Measurements from ENCODE around the gene CYSLTR2. TPM values are rescaled to one million over a fixed set of nuclear protein-coding genes. Genes with fewer than 3 reads are reported as not detected.

CYSLTR2 gene
- total RNA-seq, 1 donor from 2014 or later: 7.6 TPM

DNA sequence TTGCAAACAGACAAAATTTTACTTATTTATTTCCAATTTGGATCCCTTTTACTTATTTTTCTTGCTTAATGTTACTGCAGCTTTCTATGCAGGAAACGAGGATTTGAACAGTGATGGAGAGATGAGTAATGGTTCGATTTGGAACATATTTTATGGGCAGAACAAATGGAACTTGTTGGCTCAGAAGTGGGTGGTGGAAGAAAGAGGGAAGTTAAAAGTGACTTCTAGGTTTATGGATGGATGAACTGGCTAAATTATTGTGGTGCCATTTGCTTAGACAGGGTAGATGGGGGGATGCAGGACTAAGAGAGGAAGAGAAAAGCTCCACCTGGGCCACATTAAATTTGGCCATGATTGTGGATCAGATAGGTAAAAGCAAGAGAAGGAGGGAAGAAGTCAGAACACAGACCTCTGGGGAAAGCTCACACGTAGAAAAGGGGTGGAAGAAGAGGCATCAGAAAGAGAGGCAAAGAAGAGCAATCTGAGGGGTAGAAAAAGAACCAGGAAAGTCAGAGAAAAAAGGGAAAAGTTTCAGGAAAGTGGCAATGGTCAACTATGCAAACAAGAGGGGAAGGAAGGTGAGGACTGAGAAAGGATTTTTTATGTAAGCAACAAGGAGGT is 768 bp upstream of the CYSLTR2 start:
- DNase-seq: no peak
- H3K4me1 ChIP-seq: peaks cover 16% of the 10 kb centered on the region
- peak overlapping the region; percentile 57 for H3K4me3 ChIP-seq
- H3K27me3 ChIP-seq (ENCODE audit: low read depth): peaks cover 12% of the 10 kb centered on the region
- intact Hi-C loops (cut with micrococcal nuclease): no loop called here
- H3K27ac ChIP-seq (replicated peaks): peak overlapping the region; percentile 82
- H3K9me3 ChIP-seq (replicated peaks): no peaks in the 10 kb centered on the region
- TF ChIP-seq, protein P1, sequence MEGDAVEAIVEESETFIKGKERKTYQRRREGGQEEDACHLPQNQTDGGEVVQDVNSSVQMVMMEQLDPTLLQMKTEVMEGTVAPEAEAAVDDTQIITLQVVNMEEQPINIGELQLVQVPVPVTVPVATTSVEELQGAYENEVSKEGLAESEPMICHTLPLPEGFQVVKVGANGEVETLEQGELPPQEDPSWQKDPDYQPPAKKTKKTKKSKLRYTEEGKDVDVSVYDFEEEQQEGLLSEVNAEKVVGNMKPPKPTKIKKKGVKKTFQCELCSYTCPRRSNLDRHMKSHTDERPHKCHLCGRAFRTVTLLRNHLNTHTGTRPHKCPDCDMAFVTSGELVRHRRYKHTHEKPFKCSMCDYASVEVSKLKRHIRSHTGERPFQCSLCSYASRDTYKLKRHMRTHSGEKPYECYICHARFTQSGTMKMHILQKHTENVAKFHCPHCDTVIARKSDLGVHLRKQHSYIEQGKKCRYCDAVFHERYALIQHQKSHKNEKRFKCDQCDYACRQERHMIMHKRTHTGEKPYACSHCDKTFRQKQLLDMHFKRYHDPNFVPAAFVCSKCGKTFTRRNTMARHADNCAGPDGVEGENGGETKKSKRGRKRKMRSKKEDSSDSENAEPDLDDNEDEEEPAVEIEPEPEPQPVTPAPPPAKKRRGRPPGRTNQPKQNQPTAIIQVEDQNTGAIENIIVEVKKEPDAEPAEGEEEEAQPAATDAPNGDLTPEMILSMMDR (IDR thresholded peaks at IDR 0.05; ENCODE audit: borderline replicate concordance): no peak
- H3K36me3 ChIP-seq: no peaks in the 10 kb centered on the region

DNA sequence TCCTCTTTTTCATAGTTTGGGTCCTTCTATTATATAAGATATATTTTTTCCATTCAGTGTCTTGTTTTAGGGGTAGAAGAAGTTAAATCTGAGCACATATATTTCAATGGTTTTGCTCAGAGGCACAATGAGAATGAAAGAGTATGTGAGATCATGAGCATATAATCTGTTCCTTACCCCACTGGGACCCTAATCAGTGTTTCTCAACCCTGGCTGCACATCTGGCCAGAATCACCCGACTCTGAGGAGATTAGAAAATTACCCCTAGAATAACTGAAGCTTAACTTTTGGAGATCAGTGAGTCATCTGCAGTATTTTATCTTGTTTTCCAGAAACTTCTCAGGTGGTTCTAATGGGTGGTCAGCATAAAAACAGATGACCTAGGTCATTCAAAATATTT is 782 bp downstream of the CYSLTR2 start:
- H3K27ac ChIP-seq (replicated peaks): peak overlapping the region; percentile 82
- no peaks in the 10 kb centered on the region for H3K36me3 ChIP-seq
- peak overlapping the region; percentile 57 for H3K4me3 ChIP-seq
- H3K27me3 ChIP-seq (ENCODE audit: low read depth): peaks cover 12% of the 10 kb centered on the region
- DNase-seq: no peak
- H3K4me1 ChIP-seq: peaks cover 22% of the 10 kb centered on the region
- no peaks in the 10 kb centered on the region for H3K9me3 ChIP-seq (replicated peaks)
- TF ChIP-seq, protein P1 (IDR thresholded peaks at IDR 0.05; ENCODE audit: borderline replicate concordance): no peak
- intact Hi-C loops (cut with micrococcal nuclease): no loop called here

DNA sequence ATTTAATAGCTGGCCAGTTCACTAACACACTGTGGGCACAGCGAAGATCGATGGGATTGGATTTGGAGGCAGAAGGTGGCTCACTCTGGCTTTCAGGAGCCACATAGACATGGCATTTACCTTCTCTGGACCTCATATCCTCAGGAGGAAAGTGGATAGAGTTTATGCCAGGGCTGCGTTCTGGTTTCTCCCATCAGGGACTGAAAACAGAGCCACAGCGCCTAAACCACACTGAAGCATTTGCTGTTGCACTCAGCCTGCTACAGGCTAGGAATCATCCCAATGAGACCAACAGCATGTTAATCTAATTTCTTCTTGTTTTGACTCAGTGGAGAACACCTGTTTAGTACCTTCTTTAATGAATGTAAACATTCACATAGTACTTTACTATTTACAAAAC is 1.6 kb downstream of the CYSLTR2 start:
- no peaks in the 10 kb centered on the region for H3K36me3 ChIP-seq
- TF ChIP-seq, protein P1 (IDR thresholded peaks at IDR 0.05; ENCODE audit: borderline replicate concordance): no peak
- H3K27ac ChIP-seq (replicated peaks): peak overlapping the region; percentile 82
- peaks cover 12% of the 10 kb centered on the region for H3K27me3 ChIP-seq (ENCODE audit: low read depth)
- intact Hi-C loops (cut with micrococcal nuclease): no loop called here
- H3K4me1 ChIP-seq: peaks cover 30% of the 10 kb centered on the region
- no peaks in the 10 kb centered on the region for H3K9me3 ChIP-seq (replicated peaks)
- DNase-seq: no peak
- H3K4me3 ChIP-seq: peak overlapping the region; percentile 57

DNA sequence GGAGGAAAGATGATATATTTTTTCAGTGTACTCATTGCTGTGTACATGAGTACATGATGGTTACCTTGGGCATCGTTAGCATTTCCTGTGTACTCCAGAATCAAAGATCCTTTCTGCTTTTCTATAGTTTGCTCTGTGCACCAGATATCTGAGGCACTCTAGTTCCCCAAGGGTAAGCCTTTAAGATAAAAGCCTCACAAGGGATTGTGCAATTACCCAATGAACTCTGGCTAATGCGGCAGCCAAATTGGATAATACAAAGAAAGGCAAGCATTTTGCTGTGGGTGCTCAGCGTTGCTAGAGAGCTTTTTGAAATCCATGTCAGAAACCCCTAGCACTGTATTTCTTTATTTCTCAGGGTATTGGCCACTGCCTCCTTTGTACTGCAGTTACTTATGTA is 2.9 kb downstream of the CYSLTR2 start:
- intact Hi-C loops (cut with micrococcal nuclease): no loop called here
- H3K27ac ChIP-seq (replicated peaks): peak overlapping the region; percentile 82
- H3K9me3 ChIP-seq (replicated peaks): no peaks in the 10 kb centered on the region
- DNase-seq: no peak
- peak overlapping the region; percentile 57 for H3K4me3 ChIP-seq
- TF ChIP-seq, protein P1 (IDR thresholded peaks at IDR 0.05; ENCODE audit: borderline replicate concordance): no peak
- no peaks in the 10 kb centered on the region for H3K36me3 ChIP-seq
- peaks cover 42% of the 10 kb centered on the region for H3K4me1 ChIP-seq
- H3K27me3 ChIP-seq (ENCODE audit: low read depth): peaks cover 8% of the 10 kb centered on the region

DNA sequence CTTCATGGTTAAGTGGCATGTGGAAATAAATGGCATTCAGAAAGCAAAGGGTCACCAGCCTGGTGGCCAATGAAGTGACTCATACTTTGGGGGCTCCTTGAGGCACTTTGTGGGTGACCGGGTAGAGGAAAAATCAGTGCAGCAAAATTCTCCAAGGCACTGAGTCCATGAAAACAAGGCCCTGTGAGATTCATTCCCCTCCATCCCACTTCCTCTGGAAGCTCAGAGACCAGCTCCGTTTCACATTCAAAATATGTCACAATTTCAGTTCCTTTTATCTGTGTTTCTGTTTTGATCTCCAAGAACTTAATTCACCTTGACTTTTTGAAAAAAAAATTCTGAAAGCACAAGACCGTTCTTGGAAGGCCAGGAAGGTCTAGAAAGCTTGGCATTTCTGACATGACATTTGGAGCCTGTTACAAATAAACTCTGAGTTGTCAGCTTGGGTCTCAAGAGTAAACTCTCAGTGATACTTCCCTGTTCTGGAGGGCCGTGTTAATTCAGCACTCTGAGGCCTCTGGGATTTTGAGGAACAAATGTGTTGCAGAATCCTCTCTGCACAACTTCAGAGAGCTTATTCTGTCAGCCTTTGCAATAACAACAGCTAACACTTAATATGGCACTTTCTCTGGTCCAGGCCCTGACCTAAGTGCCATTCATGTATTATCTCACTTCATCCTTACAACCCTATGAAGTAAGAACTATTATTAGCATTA is 6.8 kb downstream of the CYSLTR2 start:
- Histone ChIP-seq H3K4me3 (no peak overlapping the region), H3K9me3 (replicated peaks) (peaks cover 38% of the 10 kb centered on the region), H3K27ac (replicated peaks) (peak overlapping the region; percentile 82), H3K36me3 (no peaks in the 10 kb centered on the region), H3K4me1 (peaks cover 26% of the 10 kb centered on the region), H3K27me3 (ENCODE audit: low read depth) (no peaks in the 10 kb centered on the region)
- intact Hi-C loops (cut with micrococcal nuclease): no loop called here
- TF ChIP-seq, protein P1 (IDR thresholded peaks at IDR 0.05; ENCODE audit: borderline replicate concordance): no peak
- no peak for DNase-seq

Data from left ventricle myocardium inferior (tissue), 1 donor.